HCT116 (cell line): ENCODE data around the gene SERPINA3. TPM values are rescaled to one million over a fixed set of nuclear protein-coding genes. Genes with fewer than 3 reads are reported as not detected.

Experiments
- ATAC-seq: fragments of 200-7000 bp; cut with Tn5 transposase; 2 replicates; pipeline ENCODE4 v1.9.1; 2020; ENCODE audit warnings: mild to moderate bottlenecking, moderate library complexity
- BruUV-seq: library from RNA; stranded (reverse); fragments of 400-500 nt; replicated peaks from 2 replicates; lab custom pipeline; 2021; lab: Mats Ljungman, UMichigan
- CTCF ChIA-PET: fragments of 300-600 bp; sonication (Branson Sonifier 250); formaldehyde crosslinking; loops from one replicate; lab custom pipeline; 2021; ENCODE audit warnings: antibody characterized with exemption; lab: Charles Lee
- POLR2A ChIA-PET: fragments of 300-600, 350-600 bp; sonication (Branson Sonifier 250); formaldehyde crosslinking; loops from one replicate; lab custom pipeline; 2021; ENCODE audit warnings: antibody characterized with exemption; lab: Charles Lee
- RAD21 ChIA-PET, 2 experiments: fragments of 300-600 bp; sonication (Branson Sonifier 250); formaldehyde crosslinking; loops; one replicate each; lab custom pipeline; 2023; ENCODE audit warnings: low total read pairs in 2 of 2; ENCODE audit not compliant: uncharacterized antibody in 2 of 2, unreplicated experiment in 2 of 2, low non-redundant PET in 1 of 2; lab: Charles Lee
- DNase-seq: peaks from one replicate; pipeline ENCODE4 v3.0.0-alpha.2; 2010; ENCODE audit warnings: low read depth, low spot score
- H2AFZ ChIP-seq: fragments of 200-600 bp; shearing (Covaris generic), sonication (generic); 2 replicates; pipeline ENCODE4 v1.6.1; 2017; ENCODE audit warnings: low read depth, mixed run types, mixed read lengths, antibody characterized with exemption, low read length; ENCODE audit not compliant: poor library complexity, severe bottlenecking
- H3K27ac ChIP-seq: 2 replicates; pipeline ENCODE4 v1.5.1; 2012; ENCODE audit warnings: low read depth, low read length
- H3K27me3 ChIP-seq: fragments of 200-600 bp; sonication (generic); 2 replicates; pipeline ENCODE4 v1.6.1; 2016; ENCODE audit warnings: mixed run types, low read length, mixed read lengths; ENCODE audit not compliant: insufficient read depth
- H3K36me3 ChIP-seq, 2 experiments: fragments of 200-500 bp in 1 of 2; fragments of 200-600 bp in 1 of 2; sonication (Bioruptor generic) in 1 of 2; sonication (generic) in 1 of 2; 2 replicates each; pipeline versions ENCODE4 v1.5.1 to v1.6.1; 2014 to 2016; ENCODE audit warnings: low read length in 2 of 2, inconsistent platforms in 1 of 2, mixed read lengths in 1 of 2, mixed run types in 1 of 2; ENCODE audit not compliant: insufficient read depth in 2 of 2, control insufficient read depth in 1 of 2
- H3K4me1 ChIP-seq, 2 experiments: fragments of 200-600 bp in 1 of 2; sonication (generic) in 1 of 2; 2 replicates each; pipeline versions ENCODE4 v1.5.1 to v1.6.1; 2012 to 2017; ENCODE audit warnings: low read length in 2 of 2, inconsistent platforms in 1 of 2, mild to moderate bottlenecking in 1 of 2, mixed read lengths in 1 of 2, mixed run types in 1 of 2, moderate library complexity in 1 of 2; ENCODE audit not compliant: insufficient read depth in 2 of 2, control insufficient read depth in 1 of 2
- H3K4me2 ChIP-seq: fragments of 200-600 bp; sonication (generic); 2 replicates; pipeline ENCODE4 v1.6.1; 2017; ENCODE audit warnings: mixed run types, low read length, mixed read lengths
- H3K4me3 ChIP-seq, 2 experiments: fragments of 200-600 bp in 1 of 2; sonication (generic) in 1 of 2; replicated peaks in 1 of 2; 2 replicates each; pipeline ENCODE4 v1.5.1; 2011 to 2016; ENCODE audit warnings: low read length in 2 of 2, control low read depth in 1 of 2, low read depth in 1 of 2, mild to moderate bottlenecking in 1 of 2, mixed read lengths in 1 of 2, mixed run types in 1 of 2
- H3K79me2 ChIP-seq: fragments of 200-600 bp; sonication (generic); 2 replicates; pipeline ENCODE4 v1.6.1; 2017; ENCODE audit warnings: mild to moderate bottlenecking, mixed run types, low read length, moderate library complexity, mixed read lengths; ENCODE audit not compliant: insufficient read depth
- H3K9ac ChIP-seq: fragments of 200-600 bp; sonication (generic); 2 replicates; pipeline ENCODE4 v1.6.1; 2016; ENCODE audit warnings: low read length, mixed read lengths
- H3K9me2 ChIP-seq: fragments of 200-600 bp; sonication (generic), shearing (Covaris generic); 2 replicates; pipeline ENCODE4 v1.6.1; 2017; ENCODE audit warnings: mixed run types, mild to moderate bottlenecking, moderate library complexity; ENCODE audit not compliant: insufficient read depth
- H3K9me3 ChIP-seq, 2 experiments: fragments of 200-500 bp in 1 of 2; fragments of 200-600 bp in 1 of 2; sonication (Bioruptor generic) in 1 of 2; sonication (generic) in 1 of 2; 2 replicates each; pipeline ENCODE4 v1.6.1; 2014 to 2017; ENCODE audit warnings: low read length in 2 of 2, mixed read lengths in 2 of 2, inconsistent platforms in 1 of 2, low read depth in 1 of 2, mild to moderate bottlenecking in 1 of 2, mixed run types in 1 of 2, moderate library complexity in 1 of 2; ENCODE audit not compliant: control insufficient read depth in 1 of 2, insufficient read depth in 1 of 2
- H4K20me1 ChIP-seq: fragments of 200-600 bp; sonication (generic), shearing (Covaris generic); 2 replicates; pipeline ENCODE4 v1.6.1; 2017; ENCODE audit warnings: mixed run types, mild to moderate bottlenecking, moderate library complexity; ENCODE audit not compliant: insufficient read depth
- CEBPB ChIP-seq: IDR thresholded peaks from 2 replicates; pipeline ENCODE4 v1.6.1; 2012; ENCODE audit warnings: low read depth
- EGR1 ChIP-seq: IDR thresholded peaks from 2 replicates; pipeline ENCODE4 v1.6.1; 2012; ENCODE audit warnings: low read depth
- REST ChIP-seq: IDR thresholded peaks from 2 replicates; pipeline ENCODE4 v1.6.1; 2012; ENCODE audit warnings: low read depth
- ZNF274 ChIP-seq: fragments of 200-500 bp; sonication (Bioruptor generic); IDR thresholded peaks from 2 replicates; pipeline ENCODE4 v1.6.1; 2014; ENCODE audit warnings: mild to moderate bottlenecking, low read depth, low read length, inconsistent platforms
- intact Hi-C: fragments of 100-400 bp; cut with micrococcal nuclease; formaldehyde crosslinking; loops from 2 replicates; pipeline ENCODE4 v1.10.0; 2022
- total RNA-seq: library from RNA; stranded (reverse); gene quantifications from one replicate; pipeline ENCODE4 v1.2.1, GENCODE V29; 2021; ENCODE audit not compliant: unreplicated experiment

Gene SERPINA3
- total RNA-seq, 1 experiment from 2014 or later = 4.3 TPM

DNA sequence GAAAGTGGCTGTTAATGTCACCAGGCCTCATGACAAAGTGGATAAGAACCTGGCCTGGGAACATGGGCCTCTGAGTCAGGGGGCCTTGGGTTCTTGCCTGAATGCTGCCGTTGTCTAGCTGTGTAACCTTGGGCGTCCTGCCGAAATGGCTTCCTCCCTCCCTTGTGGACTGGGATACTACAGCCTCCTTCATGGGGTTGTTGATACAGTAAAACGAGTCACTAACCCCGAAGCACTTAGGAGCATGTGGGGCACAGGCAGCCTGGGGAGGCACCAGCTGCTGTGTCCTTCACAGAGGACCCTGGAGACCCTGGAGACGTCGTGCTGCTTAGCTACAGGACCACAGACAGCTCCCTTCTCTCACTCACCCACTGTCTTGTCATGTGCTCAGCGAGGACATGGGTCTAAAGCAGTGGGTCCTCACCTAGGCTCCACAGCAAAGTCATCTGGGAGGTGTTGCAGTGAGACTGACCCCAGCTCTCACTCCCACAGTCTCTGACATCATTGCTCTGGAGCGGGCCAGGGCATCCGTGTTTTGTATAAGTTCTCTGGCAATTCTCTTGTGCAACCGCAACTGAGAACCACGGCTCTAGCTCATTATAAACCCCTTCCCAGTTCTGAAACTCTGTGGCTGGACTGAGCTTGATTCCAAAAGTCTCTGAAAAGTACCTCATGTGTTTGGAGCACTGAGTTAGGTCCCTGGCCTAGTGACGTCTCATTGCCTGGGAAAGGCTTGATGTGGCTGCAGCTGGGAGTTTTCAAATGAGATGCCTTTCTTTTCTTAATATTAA, 42.1 kb downstream of the SERPINA3 start:
- no peak overlapping the region for H3K27ac ChIP-seq
- no peaks in the 10 kb centered on the region for H3K36me3 ChIP-seq
- no peak overlapping the region for H3K4me2 ChIP-seq
- H4K20me1 ChIP-seq = no peaks in the 10 kb centered on the region
- H3K4me3 ChIP-seq = no peak overlapping the region
- CTCF ChIA-PET = no interaction called here
- POLR2A ChIA-PET = no interaction called here
- H3K9me2 ChIP-seq = no peaks in the 10 kb centered on the region
- no peak for DNase-seq
- no TSS peak for BruUV-seq
- H2AFZ ChIP-seq = no peak overlapping the region
- TF ChIP-seq REST (peak; percentile 23; the same call in 1 of the 2 replicates), EGR1 (no peak), ZNF274 (no peak), CEBPB (no peak)
- TF ChIP-seq, all 23 proteins: peak for 1
- no peak overlapping the region for H3K9ac ChIP-seq
- RAD21 ChIA-PET = no interaction called here
- H3K9me3 ChIP-seq = no peaks in the 10 kb centered on the region
- H3K4me1 ChIP-seq = no peaks in the 10 kb centered on the region
- intact Hi-C loops = no loop called here
- no peaks in the 10 kb centered on the region for H3K27me3 ChIP-seq
- ATAC-seq = no peak
- H3K79me2 ChIP-seq = no peaks in the 10 kb centered on the region
